Stimulated activated CD8-positive, alpha-beta memory T cell treated with anti-CD3 and anti-CD28 coated beads, Interleukin-4, amount 100 ng/mL, for 24 hours (primary cell): ENCODE results near the gene MDN1.

Source experiments
- DNase-seq: peaks from one replicate; pipeline ENCODE4 v3.0.0-alpha.2; 2020; ENCODE audit warnings: low read depth

MDN1 gene

GRCh38 chr6:89692256-89692655 lies 127.3 kb downstream of the MDN1 start:
- no peak for DNase-seq

GRCh38 chr6:89690944-89691324 lies 128.7 kb downstream of the MDN1 start:
- DNase-seq: no peak

DNA sequence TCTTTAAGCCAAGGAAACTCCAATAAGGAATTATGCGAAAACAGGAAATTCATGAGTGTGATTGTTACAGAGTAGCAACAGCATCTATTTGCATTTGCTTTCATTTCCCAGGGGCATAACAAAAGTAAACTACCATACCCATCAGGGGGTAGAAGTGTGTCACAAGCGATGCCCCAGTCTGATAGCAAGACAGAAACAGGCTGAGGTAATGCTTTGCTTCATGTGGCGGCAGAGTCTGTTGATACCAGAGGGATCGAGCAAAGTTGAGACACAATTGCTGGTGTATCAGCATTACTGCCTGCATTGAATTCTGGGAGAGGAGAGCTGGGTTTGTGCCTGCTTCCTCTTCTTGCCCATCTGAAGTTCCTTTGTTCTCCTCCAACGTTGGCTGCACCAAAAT lies 129.9 kb downstream of the MDN1 start:
- DNase-seq: no peak

DNA sequence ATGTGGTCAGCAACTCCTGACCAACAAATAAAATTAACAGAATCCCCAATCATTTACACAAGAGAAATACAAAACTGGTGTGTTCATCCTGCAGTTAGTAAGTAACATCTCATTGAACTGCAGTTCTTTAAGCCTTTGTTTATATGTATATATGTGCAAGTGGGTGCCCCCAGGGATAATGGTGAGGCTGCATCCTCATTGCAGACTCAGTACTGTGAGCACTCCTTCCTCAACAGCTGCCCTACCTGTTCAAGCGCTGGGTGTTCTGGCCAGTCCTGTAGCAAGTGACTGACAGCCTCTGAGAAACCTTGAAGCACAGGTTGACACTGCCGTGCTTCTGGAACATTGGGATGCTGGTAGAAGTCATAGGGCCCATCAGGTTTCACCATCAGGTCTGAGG lies 131.3 kb downstream of the MDN1 start:
- no peak for DNase-seq

- DNase-seq: no peak
These were observed 134.3 kb downstream of the MDN1 start for GRCh38 chr6:89685311-89685710.

GRCh38 chr6:89682991-89683390 lies 136.6 kb downstream of the MDN1 start:
- no peak for DNase-seq

GRCh38 chr6:89681983-89682564 lies 137.5 kb downstream of the MDN1 start:
- no peak for DNase-seq

- no peak for DNase-seq
These were observed 139.0 kb downstream of the MDN1 start for GRCh38 chr6:89680551-89680950.

GRCh38 chr6:89680150-89680549 lies 139.4 kb downstream of the MDN1 start:
- DNase-seq: no peak

DNA sequence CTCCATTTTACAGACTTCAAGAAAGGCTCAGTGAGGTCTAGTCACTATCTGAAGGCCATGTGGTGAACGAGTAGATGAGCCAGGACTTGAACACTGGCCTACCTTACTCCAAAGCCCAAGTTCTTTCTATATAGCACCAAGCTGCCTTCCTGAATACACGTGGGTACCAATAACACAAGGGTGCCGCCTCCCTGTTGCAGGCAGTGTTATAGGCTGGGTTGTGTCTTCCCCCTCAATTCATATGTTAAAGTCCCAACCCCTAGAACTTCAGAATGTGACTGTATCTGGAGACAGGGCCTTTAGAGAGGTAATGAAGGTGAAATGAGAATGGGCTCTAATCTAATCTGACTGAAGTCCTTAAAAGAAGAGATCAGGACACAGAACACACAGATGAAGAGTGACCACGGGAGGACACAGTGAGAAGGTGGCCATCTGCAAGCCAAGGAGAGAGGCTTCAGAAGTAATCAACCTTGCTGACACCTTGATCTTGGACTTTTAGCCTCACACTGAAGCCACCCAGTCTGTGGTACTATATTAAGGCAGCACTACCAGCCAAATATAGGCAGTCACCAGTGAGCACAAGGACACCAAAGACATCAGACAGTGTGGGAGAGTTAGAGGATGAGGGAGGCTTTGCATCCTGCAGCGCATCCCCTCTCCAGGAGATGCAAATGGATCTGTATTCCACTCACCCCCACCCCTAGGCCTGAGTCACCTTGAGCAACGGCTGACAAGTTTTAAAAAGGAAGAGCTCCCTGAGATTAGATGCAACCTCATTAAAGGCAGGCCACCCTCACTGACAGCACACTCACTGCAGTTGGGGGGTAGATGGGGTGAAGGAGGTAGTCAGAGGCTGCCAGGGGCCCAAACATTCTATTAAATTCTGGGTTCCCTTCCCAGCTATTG lies 140.1 kb downstream of the MDN1 start:
- no peak for DNase-seq

- no peak for DNase-seq
These were observed 141.1 kb downstream of the MDN1 start for GRCh38 chr6:89678531-89678930.

DNA sequence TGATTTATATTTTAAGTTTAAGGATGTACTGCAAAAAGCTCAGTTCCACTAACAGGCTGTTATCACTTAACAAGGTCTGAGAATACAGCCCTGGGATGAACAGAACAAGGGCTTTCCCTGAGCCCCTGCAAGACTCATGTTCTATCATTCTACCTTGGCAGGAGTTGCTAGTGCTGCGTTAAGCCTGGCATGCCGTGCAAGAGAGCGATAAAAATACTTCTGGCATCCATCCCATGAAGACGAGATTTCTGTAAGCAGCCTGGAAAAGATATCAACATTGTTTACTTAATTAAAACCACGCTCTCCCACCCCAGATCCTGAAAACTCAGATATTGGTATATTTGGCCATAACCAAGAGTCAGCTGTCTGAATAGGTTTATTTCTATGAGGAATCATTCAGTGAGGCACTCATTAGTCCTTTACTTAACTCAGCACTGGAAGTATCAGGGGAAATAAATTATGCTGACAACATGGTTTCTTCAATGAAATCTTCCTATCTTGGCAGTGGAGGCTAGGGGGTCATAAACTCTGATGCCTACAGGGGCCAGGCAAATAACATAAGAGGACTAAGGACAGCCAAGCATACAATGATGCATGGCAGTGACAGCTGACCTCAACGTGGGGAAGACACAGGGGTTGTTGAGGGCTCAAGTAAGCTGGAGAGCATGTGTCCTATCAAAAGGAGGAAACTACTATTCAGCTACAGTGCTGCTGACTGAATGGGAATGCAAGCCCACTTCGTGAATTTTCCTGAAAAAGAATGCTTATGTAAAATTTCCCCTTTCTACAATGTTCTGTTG lies 143.4 kb downstream of the MDN1 start:
- no peak for DNase-seq

- no peak for DNase-seq
These were observed 148.5 kb downstream of the MDN1 start for GRCh38 chr6:89670935-89671565.

DNA sequence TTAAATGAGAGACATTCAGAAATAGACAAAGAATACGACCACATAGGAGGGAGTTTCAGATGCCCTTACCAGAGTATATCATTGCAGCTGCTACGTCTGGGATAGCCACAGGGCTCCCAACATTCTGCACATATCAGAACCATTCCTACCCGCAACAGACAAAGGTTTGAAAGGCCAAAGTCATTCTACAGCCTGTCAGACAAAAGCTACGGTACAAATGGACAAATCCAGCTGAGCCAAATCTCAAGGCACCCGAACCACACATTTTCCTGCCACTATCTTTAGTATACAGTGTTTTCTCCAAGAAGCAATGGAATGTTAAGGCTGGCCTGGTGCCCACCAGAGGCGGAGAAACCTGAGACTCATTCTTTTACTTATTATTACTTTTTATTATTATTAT lies 150.6 kb downstream of the MDN1 start:
- DNase-seq: no peak

GRCh38 chr6:89667872-89668556 lies 151.6 kb downstream of the MDN1 start:
- DNase-seq: no peak

DNA sequence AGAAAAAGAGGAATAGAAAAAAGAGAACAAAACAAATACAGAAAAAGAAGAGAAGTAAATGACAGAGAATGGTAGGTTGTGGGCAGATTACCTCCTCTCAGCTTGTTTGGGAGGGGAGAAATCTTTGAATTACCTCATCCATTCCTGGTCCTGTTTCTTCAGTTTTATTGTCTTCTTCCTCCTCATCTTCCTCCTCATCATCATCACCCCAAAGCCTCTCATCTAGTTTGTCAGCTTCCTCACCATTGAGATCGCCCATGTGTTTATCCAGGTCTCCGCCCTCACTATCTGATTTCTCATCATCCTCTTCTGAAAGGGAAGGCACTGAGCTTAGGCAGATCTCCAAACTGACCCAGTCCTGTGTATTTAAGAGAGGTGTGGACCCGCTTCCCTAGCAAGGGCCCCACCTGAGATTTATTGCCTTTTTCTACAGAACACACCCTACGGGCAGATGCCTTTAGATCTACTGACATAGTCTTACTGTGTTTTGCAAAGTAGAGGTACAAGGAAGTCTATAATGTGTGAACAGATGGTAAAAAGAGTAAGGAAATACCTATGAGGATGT lies 156.9 kb downstream of the MDN1 start:
- DNase-seq: no peak

- no peak for DNase-seq
These were observed 158.0 kb downstream of the MDN1 start for GRCh38 chr6:89661559-89661958.

- no peak for DNase-seq
These were observed 158.6 kb downstream of the MDN1 start for GRCh38 chr6:89660981-89661380.

DNA sequence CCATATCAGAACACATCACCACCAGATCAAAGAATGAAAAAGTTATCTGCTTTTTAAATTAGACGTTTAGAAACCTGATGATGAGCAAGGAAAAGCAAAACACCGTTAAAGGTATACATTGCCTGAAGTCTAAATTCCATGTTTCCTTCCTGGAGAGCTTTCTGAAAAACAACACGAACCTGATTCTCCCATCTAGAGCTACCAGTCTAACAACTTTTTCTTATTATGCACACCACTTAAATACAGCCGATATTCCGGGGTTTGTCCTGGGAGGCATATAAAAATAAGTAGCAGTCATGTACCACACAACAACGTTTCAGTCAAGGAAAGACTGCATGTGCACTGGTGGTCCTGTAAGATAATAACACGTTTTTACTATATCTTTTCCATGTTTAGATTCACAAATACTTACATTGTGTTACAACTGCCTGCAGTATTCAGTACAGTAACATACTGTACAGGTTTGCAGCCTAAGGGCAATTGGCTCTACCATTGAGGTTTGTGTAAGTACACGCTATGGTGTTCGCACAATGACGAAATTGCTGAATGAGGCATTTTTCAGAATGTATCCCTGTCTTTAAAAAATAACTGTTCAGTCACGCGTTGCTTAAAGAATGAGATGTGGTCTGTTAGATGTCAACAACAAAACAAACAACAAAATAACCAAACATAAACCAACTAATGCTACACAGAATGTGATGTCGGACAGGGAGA lies 162.0 kb downstream of the MDN1 start:
- no peak for DNase-seq

DNA sequence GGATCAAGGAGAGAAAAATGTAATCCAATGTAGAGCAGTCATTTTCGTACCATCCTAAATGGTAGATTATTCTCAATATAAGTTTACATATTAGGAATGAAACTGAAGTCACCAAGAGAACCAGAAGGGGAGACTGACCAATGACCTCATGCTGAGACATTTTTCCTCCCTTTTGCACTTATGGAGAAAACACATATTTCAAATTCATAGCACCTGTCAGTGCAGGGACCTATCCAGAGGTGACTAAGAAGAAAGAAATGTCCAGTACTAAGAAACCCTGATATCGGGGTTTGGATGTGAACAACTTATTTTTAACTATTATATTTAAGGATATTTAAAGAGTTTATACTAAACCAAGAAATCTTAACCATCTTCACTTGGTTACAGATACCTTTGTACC lies 164.5 kb downstream of the MDN1 start:
- no peak for DNase-seq

- DNase-seq: no peak
These were observed 169.0 kb downstream of the MDN1 start for GRCh38 chr6:89650579-89650978.
